Cardiac fibroblast (primary cell): ENCODE data around the gene NATD1.
A peak's percentile ranks its signal among the peaks of the same experiment; 100 is the strongest.

Experiments used
- DNase-seq, 2 donors: peaks; one replicate each; pipeline versions ENCODE4 v3.0.0 to v3.0.0-alpha.2; 2010; ENCODE audit warnings: low read depth in 2 of 2
- H3K4me3 ChIP-seq, 2 donors: replicated peaks in 1 of 2; 1 replicate in 1 of 2; 2 replicates in 1 of 2; pipeline ENCODE4 v1.5.1; 2011; ENCODE audit warnings: low read depth in 2 of 2, low read length in 2 of 2, mild to moderate bottlenecking in 2 of 2, moderate library complexity in 1 of 2
- CTCF ChIP-seq: IDR thresholded peaks from one replicate; pipeline ENCODE4 v1.5.1; 2011; ENCODE audit warnings: low read depth, mild to moderate bottlenecking, low read length, inconsistent platforms

NATD1 gene

GRCh38 chr17:21214777-21215541 is 38.3 kb downstream of the NATD1 start:
- H3K4me3 ChIP-seq, result peak overlapping the region; percentile 67 to 100
- DNase-seq, result peak in 1 of 2 donors; percentile 22
- no peak for TF ChIP-seq CTCF

DNA sequence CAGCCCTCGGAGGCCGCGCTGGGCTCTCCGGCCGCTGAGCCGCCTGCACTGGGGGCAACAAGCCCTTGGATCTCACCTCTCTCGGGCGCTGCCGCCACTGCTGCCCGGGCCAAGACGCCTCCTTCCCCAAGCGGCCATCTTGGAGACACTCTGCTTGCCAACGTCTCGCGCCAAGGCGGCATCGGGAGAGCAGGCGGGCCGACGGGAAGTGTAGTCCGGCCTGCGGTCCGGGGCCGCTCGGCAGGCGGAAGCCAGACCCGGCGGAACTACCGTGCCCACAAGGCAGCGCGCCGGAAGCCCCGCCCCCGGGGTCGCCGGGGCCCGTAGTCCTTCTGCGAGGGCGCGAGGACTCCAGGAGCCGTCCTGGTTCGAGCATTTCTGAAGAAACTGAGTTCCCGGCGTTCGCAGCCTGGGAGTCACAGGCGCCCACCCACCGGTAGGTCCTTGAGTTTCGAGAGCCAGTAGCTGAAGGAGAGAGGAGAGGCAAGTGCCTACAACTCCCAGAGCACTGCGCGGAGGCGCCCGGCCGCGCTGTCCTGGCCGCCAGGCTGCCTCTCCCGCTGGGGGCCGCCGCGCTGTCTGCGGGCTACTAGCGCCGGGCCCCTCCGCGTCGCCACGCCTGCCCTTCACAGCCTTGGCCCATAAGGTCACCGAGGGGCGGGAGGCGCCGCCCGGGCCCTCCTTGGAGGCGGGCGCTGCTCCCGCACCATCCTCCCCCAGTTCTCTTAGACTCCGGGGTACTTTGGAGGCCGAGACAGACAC is 39.0 kb downstream of the NATD1 start, which contains the start of gene TMEM11:
TSS of gene TMEM11 (minus strand) at position 147 of the 762 bp plus-strand sequence. CDS start at position 138, 9 bp downstream.
- no peak for TF ChIP-seq CTCF
- peak; percentile 94 to 97 for DNase-seq
- H3K4me3 ChIP-seq, result peak within 1 kb of the TSS; percentile 67 to 100

- DNase-seq, result peak in 1 of 2 donors; percentile 40
- TF ChIP-seq CTCF, result no peak
- H3K4me3 ChIP-seq, result peak overlapping the region; percentile 67 to 100
Measured at GRCh38 chr17:21213638-21214014, 39.6 kb downstream of the NATD1 start.

DNA sequence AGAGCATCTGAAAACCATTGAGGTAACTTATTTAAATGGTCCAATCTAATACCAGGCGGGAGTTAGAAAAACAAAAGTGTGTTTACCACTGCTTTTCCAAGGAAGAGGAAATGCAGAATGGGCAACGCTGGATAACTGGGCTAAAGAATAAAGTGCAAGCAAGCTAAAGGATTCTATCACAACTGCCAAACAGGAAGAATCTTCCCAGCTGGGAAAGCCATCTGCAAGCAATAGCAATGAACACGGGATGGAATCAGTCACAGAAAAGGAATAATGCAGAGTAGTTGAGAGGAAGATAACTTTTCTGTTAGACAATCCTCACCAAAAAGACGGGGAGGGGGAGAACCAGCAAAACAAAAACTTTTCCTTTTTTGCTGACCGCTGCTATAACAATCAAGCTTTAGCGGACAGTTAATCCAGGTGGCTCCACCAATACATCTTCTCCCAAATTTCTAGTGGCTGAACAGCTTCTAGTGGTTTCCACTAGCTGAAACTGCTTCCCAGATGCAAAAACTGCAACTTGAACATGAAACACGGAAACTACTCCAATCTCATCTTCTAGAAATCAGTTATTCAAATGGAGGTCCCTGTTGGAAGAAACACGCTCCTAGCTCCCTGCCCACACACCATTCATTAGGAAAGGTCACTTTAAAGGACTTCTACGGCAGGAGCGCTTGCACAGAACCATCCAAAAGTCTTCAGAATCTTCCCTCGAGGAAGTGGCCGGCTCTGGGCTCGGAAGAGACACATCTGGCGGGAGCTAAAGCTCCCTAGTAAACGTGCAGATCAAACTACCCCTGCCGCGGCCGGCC is 40.2 kb downstream of the NATD1 start:
- DNase-seq, result peak in 1 of 2 donors; percentile 7

DNA sequence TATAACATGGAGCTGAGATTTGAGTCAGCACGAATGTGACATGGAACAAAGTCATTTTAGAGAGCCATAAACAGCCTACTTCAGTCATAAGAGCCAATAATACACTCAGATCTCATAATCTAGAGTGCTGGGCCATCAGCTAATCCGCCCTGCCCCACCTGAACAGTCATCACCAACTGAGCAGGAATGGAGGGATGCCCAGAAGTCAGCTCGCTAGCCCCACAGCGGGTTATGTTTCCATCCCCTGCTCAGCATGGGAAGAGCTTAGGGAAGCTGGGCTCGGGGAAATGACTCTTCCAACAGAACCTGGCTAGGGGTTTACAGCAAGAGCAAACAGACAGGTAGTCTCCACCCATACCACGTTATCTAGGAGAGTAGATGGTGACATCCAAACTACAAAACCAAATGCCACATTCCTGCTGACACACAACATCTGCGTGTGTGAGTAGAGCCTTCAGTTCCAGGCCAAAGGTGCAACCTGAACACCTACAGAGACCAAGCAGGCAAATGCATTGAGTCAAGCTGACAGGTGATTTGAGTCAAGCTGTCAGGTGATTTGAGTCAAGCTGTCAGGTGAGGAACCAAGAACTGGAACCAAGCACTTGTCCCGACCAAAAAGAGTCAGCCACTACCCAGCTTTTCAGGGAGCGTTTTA is 41.3 kb downstream of the NATD1 start:
- no peak overlapping the region for H3K4me3 ChIP-seq
- TF ChIP-seq CTCF, result no peak
- DNase-seq, result no peak

More for the DNA sequence above, 40.2 kb downstream of the NATD1 start:
- no peak for TF ChIP-seq CTCF
- H3K4me3 ChIP-seq, result peak overlapping the region; percentile 67 to 100
